Vagina (tissue), 2 donors: ENCODE results near the gene AJM1. TPM values are rescaled to one million over a fixed set of nuclear protein-coding genes. Genes with fewer than 3 reads are reported as not detected.

Experiments used
- DNase-seq, 2 donors: peaks; one replicate each; pipeline ENCODE4 v3.0.0-alpha.2; 2017; ENCODE audit errors: extremely low spot score in 2 of 2
- H3K27ac ChIP-seq: fragments of 200-600 bp; sonication (generic); one replicate; pipeline ENCODE4 v1.5.1; 2019
- H3K27me3 ChIP-seq: fragments of 200-600 bp; sonication (generic); one replicate; pipeline ENCODE4 v1.5.1; 2019
- H3K36me3 ChIP-seq, 2 donors: fragments of 200-600 bp; sonication (generic); one replicate each; pipeline ENCODE4 v1.5.1; 2017 to 2019
- H3K4me1 ChIP-seq: fragments of 200-600 bp; sonication (generic); one replicate; pipeline ENCODE4 v1.5.1; 2019
- H3K4me3 ChIP-seq, 2 donors: fragments of 200-600 bp; sonication (generic); 1 replicate in 1 of 2; 2 replicates in 1 of 2; pipeline ENCODE4 v1.5.1; 2016 to 2019
- H3K9me3 ChIP-seq: fragments of 200-600 bp; sonication (generic); one replicate; pipeline ENCODE4 v1.5.1; 2019
- CTCF ChIP-seq, 3 experiments: fragments of 450-650 bp in 2 of 3; fragments of 200-600 bp in 1 of 3; sonication (generic) in 1 of 3; IDR thresholded peaks; one replicate each; pipeline ENCODE4 v1.5.1; 2017 to 2019; ENCODE audit warnings: antibody characterized with exemption in 3 of 3, mild to moderate bottlenecking in 2 of 3, moderate library complexity in 2 of 3
- POLR2A ChIP-seq, 2 donors: fragments of 450-650 bp; IDR thresholded peaks; one replicate each; pipeline ENCODE4 v1.6.1; 2017; ENCODE audit warnings: antibody characterized with exemption in 2 of 2, mild to moderate bottlenecking in 2 of 2, moderate library complexity in 2 of 2
- POLR2AphosphoS5 ChIP-seq, 2 donors: sonication (generic); formaldehyde crosslinking; IDR thresholded peaks; one replicate each; pipeline ENCODE4 v1.9.0; 2017; ENCODE audit warnings: antibody characterized with exemption in 2 of 2, mild to moderate bottlenecking in 2 of 2, low read depth in 1 of 2; ENCODE audit not compliant: insufficient read depth in 1 of 2
- intact Hi-C: fragments of 100-400 bp; cut with DNase I; formaldehyde crosslinking; loops from one replicate; pipeline ENCODE4 v1.15.1; 2023
- total RNA-seq: library from RNA; depleted of rRNA; stranded (reverse); fragments of >200 nt; gene quantifications from one replicate; pipeline ENCODE4 v1.2.3, GENCODE V29; 2016

Gene AJM1
- total RNA-seq, 1 donor from 2014 or later, result 1.2 TPM

GRCh38 chr9:136855461-136856078 lies 13.3 kb downstream of the AJM1 start:
- no peak for DNase-seq
- H3K27me3 ChIP-seq, result no peaks in the 10 kb centered on the region
- H3K36me3 ChIP-seq, result peaks cover 0 to 3% of the 10 kb centered on the region in 2 donors
- H3K4me1 ChIP-seq, result peaks cover 22% of the 10 kb centered on the region
- TF ChIP-seq POLR2A (IDR thresholded peaks at IDR 0.05) (no peak), CTCF (IDR thresholded peaks at IDR 0.05) (no peak), POLR2AphosphoS5 (IDR thresholded peaks at IDR 0.05; ENCODE audit: insufficient read depth in 1 of 2, low read depth in 1 of 2) (no peak)
- no peaks in the 10 kb centered on the region for H3K9me3 ChIP-seq
- H3K4me3 ChIP-seq, result no peak overlapping the region
- intact Hi-C loops, result loop anchor here (2.0 kb wide), 1 partner anchor 35 kb away; no protein-coding TSS in a partner anchor
- no peak overlapping the region for H3K27ac ChIP-seq

DNA sequence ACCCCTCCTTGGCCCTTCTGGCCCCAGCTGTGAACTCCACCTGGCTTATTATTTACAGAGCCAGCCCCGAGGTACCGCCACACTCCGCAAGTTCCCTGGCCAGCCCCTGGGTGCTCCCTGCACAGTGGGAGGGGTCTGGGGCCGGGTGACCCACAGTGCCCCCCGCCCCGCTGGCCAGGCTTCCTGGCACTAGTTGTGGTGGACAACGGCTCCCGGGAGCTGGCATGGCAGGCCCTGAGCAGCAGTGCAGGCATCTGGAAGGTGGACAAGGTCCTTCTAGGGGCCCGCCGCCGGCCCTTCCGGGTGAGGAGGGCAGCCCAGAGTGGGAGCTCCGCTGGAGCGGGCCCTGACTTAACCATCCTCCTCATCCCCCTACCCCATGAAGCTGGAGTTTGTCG lies 13.8 kb downstream of the AJM1 start:
- Histone ChIP-seq H3K4me1 (peaks cover 18% of the 10 kb centered on the region), H3K27ac (no peak overlapping the region), H3K36me3 (peaks cover 0 to 8% of the 10 kb centered on the region in 2 donors), H3K27me3 (no peaks in the 10 kb centered on the region), H3K9me3 (no peaks in the 10 kb centered on the region), H3K4me3 (no peak overlapping the region)
- intact Hi-C loops, result no loop called here
- TF ChIP-seq CTCF (IDR thresholded peaks at IDR 0.05), result no peak
- no peak for TF ChIP-seq POLR2AphosphoS5 (IDR thresholded peaks at IDR 0.05; ENCODE audit: insufficient read depth in 1 of 2, low read depth in 1 of 2)
- TF ChIP-seq POLR2A (IDR thresholded peaks at IDR 0.05), result no peak
- no peak for DNase-seq

DNA sequence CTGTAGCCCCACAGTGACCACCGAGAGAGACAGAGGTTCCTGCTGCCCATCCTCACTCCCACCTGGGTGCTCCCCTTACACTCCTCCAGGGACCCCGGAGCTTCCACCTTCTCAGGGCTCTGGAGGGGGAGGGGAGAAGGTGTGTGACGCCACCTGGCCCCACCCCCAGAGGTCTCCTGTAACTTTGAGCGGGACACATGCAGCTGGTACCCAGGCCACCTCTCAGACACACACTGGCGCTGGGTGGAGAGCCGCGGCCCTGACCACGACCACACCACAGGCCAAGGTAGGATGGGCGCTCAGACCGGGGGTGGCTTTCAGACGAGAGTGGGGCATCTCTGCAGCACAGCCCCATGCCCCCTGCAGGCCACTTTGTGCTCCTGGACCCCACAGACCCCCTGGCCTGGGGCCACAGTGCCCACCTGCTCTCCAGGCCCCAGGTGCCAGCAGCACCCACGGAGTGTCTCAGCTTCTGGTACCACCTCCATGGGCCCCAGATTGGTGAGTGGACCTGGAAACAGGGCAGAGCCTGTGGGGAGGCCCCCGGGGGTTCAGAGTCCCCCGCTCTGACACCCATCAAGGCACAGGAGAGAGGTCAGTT lies 14.4 kb downstream of the AJM1 start:
- intact Hi-C loops, result no loop called here
- no peak overlapping the region for H3K27ac ChIP-seq
- H3K4me1 ChIP-seq, result peaks cover 18% of the 10 kb centered on the region
- no peak for DNase-seq
- H3K4me3 ChIP-seq, result no peak overlapping the region
- no peaks in the 10 kb centered on the region for H3K27me3 ChIP-seq
- no peaks in the 10 kb centered on the region for H3K9me3 ChIP-seq
- peaks cover 0 to 14% of the 10 kb centered on the region in 2 donors for H3K36me3 ChIP-seq
- no peak for TF ChIP-seq CTCF (IDR thresholded peaks at IDR 0.05)
- TF ChIP-seq POLR2A (IDR thresholded peaks at IDR 0.05), result no peak
- TF ChIP-seq POLR2AphosphoS5 (IDR thresholded peaks at IDR 0.05; ENCODE audit: insufficient read depth in 1 of 2, low read depth in 1 of 2), result no peak

DNA sequence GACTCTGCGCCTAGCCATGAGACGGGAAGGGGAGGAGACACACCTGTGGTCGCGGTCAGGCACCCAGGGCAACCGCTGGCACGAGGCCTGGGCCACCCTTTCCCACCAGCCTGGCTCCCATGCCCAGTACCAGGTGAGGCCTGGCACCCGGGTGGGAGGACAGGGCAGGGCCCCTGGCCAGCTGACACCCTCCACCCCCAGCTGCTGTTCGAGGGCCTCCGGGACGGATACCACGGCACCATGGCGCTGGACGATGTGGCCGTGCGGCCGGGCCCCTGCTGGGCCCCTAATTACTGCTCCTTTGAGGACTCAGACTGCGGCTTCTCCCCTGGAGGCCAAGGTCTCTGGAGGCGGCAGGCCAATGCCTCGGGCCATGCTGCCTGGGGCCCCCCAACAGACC lies 14.9 kb downstream of the AJM1 start:
- intact Hi-C loops, result no loop called here
- DNase-seq, result no peak
- no peaks in the 10 kb centered on the region for H3K27me3 ChIP-seq
- no peak overlapping the region for H3K27ac ChIP-seq
- H3K36me3 ChIP-seq, result peaks cover 0 to 19% of the 10 kb centered on the region in 2 donors
- H3K9me3 ChIP-seq, result no peaks in the 10 kb centered on the region
- peaks cover 18% of the 10 kb centered on the region for H3K4me1 ChIP-seq
- TF ChIP-seq CTCF (IDR thresholded peaks at IDR 0.05) (no peak), POLR2AphosphoS5 (IDR thresholded peaks at IDR 0.05; ENCODE audit: insufficient read depth in 1 of 2, low read depth in 1 of 2) (no peak), POLR2A (IDR thresholded peaks at IDR 0.05) (no peak)
- no peak overlapping the region for H3K4me3 ChIP-seq
